Thymus (tissue), 11 donors: Measurements from ENCODE around the gene RPAP2. TPM values are rescaled to one million over a fixed set of nuclear protein-coding genes. Genes with fewer than 3 reads are reported as not detected.

Experiments used
- DNase-seq, 9 donors: peaks; one replicate each; pipeline ENCODE4 v3.0.0-alpha.2; 2013; ENCODE audit warnings: low spot score in 9 of 9, low read depth in 6 of 9, missing footprints in 1 of 9
- H3K27ac ChIP-seq, 2 donors: one replicate each; pipeline ENCODE4 v1.5.1; 2013; ENCODE audit warnings: control low read depth in 1 of 2, low read depth in 1 of 2, low read length in 1 of 2, mild to moderate bottlenecking in 1 of 2, moderate library complexity in 1 of 2
- H3K27me3 ChIP-seq, 2 donors: one replicate each; pipeline ENCODE4 v1.5.1; 2013; ENCODE audit warnings: low read length in 1 of 2; ENCODE audit not compliant: control insufficient read depth in 2 of 2, insufficient read depth in 1 of 2
- H3K36me3 ChIP-seq, 2 donors: one replicate each; pipeline ENCODE4 v1.5.1; 2013; ENCODE audit warnings: low read length in 1 of 2, mild to moderate bottlenecking in 1 of 2, moderate library complexity in 1 of 2; ENCODE audit not compliant: control insufficient read depth in 2 of 2, insufficient read depth in 2 of 2
- H3K4me1 ChIP-seq, 2 donors: one replicate each; pipeline ENCODE4 v1.5.1; 2013; ENCODE audit warnings: low read length in 2 of 2; ENCODE audit not compliant: control insufficient read depth in 2 of 2, insufficient read depth in 2 of 2
- H3K4me3 ChIP-seq, 2 donors: one replicate each; pipeline ENCODE4 v1.5.1; 2013; ENCODE audit warnings: low read length in 2 of 2, control low read depth in 1 of 2, mild to moderate bottlenecking in 1 of 2
- H3K9me3 ChIP-seq, 2 donors: one replicate each; pipeline ENCODE4 v1.5.1; 2013; ENCODE audit warnings: low read length in 1 of 2, mild to moderate bottlenecking in 1 of 2; ENCODE audit not compliant: control insufficient read depth in 2 of 2, insufficient read depth in 1 of 2
- WGBS: extraction: QIAGEN DNeasy Blood & Tissue Kit; methylation state at CpG from one replicate; pipeline ENCODE4 v1.1.7; 2013; 5-methylcytosine and 5-hydroxymethylcytosine counted together
- polyA plus RNA-seq: library from polyadenylated mRNA; stranded (reverse); fragments of 200-250 nt; gene quantifications from one replicate; pipeline ENCODE4 v1.2.3, GENCODE V29; 2013
- total RNA-seq: library from RNA; stranded (reverse); fragments of 120-200 nt; gene quantifications from one replicate; pipeline ENCODE4 v1.2.4, GENCODE V29; 2013
- donor health status: healthy.

RPAP2 gene
- total and polyA plus RNA-seq, 2 donors = 12.2 to 38.2 TPM

DNA sequence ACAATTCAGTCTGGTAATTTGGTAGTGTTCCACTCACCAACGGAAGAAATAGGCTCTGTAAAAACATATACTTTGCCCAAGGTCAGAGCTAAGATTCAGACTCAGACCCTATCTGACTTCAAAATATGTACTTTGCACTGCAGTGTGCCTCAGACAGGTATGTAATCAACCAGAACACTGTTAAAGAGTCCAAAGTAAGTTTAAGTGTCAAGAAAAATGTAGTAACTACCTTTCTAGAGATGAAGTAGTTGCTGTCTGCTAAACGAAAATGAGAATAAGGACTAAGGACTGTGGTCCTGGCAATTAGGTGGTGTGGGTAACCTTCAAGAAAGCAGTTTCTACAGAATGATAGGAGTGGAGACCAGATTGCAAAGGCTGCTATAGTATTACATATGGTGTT lies 61.1 kb downstream of the RPAP2 start:
- no peak overlapping the region for H3K27ac ChIP-seq
- peaks cover 6 to 14% of the 10 kb centered on the region in 2 donors for H3K36me3 ChIP-seq
- 98% methylated on average over 2 of the region's 2 CpGs for WGBS
- no peak overlapping the region for H3K4me3 ChIP-seq
- H3K9me3 ChIP-seq = no peaks in the 10 kb centered on the region
- H3K4me1 ChIP-seq = peaks cover 0 to 7% of the 10 kb centered on the region in 2 donors
- no peak for DNase-seq
- H3K27me3 ChIP-seq = no peaks in the 10 kb centered on the region

DNA sequence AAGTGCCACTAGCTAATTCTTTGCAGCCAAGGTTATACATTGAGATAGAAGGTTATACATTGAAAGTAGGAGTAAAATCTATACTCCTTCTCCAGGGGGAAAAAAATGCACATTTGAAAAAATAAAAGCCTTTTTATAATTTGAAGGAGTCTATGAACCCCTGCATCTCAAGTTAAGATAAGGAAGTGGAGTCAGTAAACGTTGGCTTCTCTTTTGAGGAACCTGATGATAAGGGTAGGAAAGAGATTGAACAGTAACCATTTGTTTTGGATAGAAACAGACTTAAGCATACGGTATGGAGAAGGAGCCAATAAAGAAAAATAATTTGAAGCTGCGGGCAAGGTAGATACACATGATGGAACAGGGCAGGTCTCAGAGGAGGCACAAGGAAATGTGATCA lies 64.1 kb downstream of the RPAP2 start:
- WGBS = 43% methylated on average over 3 of the region's 3 CpGs
- Histone ChIP-seq H3K9me3 (no peaks in the 10 kb centered on the region), H3K27me3 (no peaks in the 10 kb centered on the region), H3K27ac (no peak overlapping the region), H3K36me3 (peaks cover 6 to 13% of the 10 kb centered on the region in 2 donors), H3K4me1 (peaks cover 0 to 5% of the 10 kb centered on the region in 2 donors), H3K4me3 (no peak overlapping the region)
- DNase-seq = no peak

DNA sequence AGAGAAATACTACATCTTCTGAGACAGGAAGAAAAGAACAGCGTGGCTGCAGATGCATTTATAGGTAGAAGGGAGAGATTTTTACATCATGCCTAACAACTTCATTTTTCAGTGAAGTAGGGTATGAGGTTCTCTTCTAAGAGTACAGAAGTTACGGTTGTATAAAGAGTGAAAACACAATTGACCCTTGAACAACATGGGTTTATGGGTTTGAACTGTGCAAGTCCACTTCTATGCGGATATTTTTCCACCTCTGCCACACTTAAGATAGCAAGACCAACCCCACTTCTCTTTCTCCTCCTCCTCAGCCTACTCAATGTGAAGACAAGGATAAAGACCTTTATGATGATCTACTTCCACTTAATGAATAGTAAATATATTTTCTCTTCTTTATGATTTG lies 64.5 kb downstream of the RPAP2 start:
- H3K36me3 ChIP-seq = peaks cover 6 to 10% of the 10 kb centered on the region in 2 donors
- no peak overlapping the region for H3K27ac ChIP-seq
- no peaks in the 10 kb centered on the region for H3K9me3 ChIP-seq
- peaks cover 0 to 3% of the 10 kb centered on the region in 2 donors for H3K4me1 ChIP-seq
- 78% methylated on average over 3 of the region's 3 CpGs for WGBS
- H3K27me3 ChIP-seq = no peaks in the 10 kb centered on the region
- DNase-seq = no peak
- H3K4me3 ChIP-seq = no peak overlapping the region

GRCh38 chr1:92365378-92366039 lies 66.7 kb downstream of the RPAP2 start:
- DNase-seq = peak in 1 of 9 donors; percentile 28
- peaks cover 3 to 14% of the 10 kb centered on the region in 2 donors for H3K4me1 ChIP-seq
- H3K27ac ChIP-seq = no peak overlapping the region
- no peaks in the 10 kb centered on the region for H3K9me3 ChIP-seq
- H3K4me3 ChIP-seq = no peak overlapping the region
- H3K27me3 ChIP-seq = no peaks in the 10 kb centered on the region
- 80% methylated on average over 4 of the region's 4 CpGs for WGBS
- H3K36me3 ChIP-seq = no peaks in the 10 kb centered on the region

DNA sequence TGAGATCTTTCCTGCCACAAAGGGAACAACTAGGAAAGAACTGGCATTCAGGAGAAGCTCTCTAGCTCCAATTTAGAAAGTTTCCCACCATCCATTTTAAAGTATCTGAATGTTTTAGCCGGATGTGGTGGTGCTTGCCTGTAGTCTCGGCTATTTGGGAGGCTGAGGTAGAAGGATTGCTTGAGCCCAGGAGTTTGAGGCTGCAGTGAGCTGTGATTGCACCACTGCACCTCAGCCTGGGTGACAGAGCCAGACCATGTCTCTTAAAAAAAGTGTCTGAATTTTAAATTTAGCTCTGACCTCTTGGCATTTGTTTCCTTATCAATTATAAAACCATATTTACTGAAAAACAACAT lies 67.2 kb downstream of the RPAP2 start:
- WGBS = 96% methylated on average over 2 of the region's 2 CpGs
- no peaks in the 10 kb centered on the region for H3K27me3 ChIP-seq
- H3K27ac ChIP-seq = no peak overlapping the region
- H3K4me3 ChIP-seq = no peak overlapping the region
- DNase-seq = no peak
- no peaks in the 10 kb centered on the region for H3K36me3 ChIP-seq
- H3K4me1 ChIP-seq = peaks cover 3 to 14% of the 10 kb centered on the region in 2 donors
- no peaks in the 10 kb centered on the region for H3K9me3 ChIP-seq

DNA sequence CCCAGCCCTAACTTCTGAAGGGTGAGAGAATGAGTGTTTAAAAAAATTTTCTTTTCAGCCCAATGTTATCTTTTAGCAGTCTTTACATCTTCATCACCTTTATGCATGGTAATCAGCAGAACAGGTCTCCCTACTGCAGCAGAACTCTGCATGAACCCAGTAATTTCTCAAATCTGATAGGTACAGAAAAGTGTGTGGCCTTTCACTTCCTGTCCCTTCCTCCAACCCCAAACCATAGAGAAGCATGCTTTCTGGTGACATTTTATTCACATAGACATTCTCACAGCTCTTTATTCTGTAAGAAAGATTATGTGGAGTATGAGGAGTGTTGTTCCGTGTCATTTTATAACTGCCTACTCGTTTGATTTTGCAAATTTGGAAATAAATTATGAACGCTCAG lies 68.6 kb downstream of the RPAP2 start:
- 76% methylated on average over 3 of the region's 3 CpGs for WGBS
- peak in 4 of 9 donors; percentile 18 to 57 (median 26) for DNase-seq
- no peaks in the 10 kb centered on the region for H3K27me3 ChIP-seq
- no peak overlapping the region for H3K27ac ChIP-seq
- no peaks in the 10 kb centered on the region for H3K36me3 ChIP-seq
- peaks cover 3 to 19% of the 10 kb centered on the region in 2 donors for H3K4me1 ChIP-seq
- H3K9me3 ChIP-seq = no peaks in the 10 kb centered on the region
- no peak overlapping the region for H3K4me3 ChIP-seq

DNA sequence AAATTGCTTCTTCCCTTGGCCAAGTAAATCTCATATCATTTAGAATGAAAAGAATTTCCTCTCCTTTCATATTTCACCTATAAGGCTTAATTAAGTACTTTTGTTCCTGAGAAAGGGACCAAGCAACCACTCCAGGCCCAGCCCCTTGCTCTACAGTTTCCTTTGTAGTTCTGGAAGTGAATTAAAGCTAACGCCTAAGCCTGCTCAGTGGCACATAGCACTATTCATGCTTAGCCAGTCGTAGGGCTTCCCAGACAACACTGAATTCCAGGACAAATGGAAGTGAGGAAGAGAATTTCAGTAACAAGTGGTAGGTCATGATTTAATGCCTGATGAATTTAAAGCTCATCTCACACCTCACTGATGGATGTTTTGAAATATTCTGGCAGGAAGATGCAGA lies 73.3 kb downstream of the RPAP2 start:
- no peak overlapping the region for H3K27ac ChIP-seq
- no peaks in the 10 kb centered on the region for H3K9me3 ChIP-seq
- H3K36me3 ChIP-seq = no peaks in the 10 kb centered on the region
- H3K4me3 ChIP-seq = no peak overlapping the region
- no peaks in the 10 kb centered on the region for H3K27me3 ChIP-seq
- DNase-seq = no peak
- WGBS = 89% methylated on average over 2 of the region's 2 CpGs
- H3K4me1 ChIP-seq = peaks cover 6 to 21% of the 10 kb centered on the region in 2 donors

DNA sequence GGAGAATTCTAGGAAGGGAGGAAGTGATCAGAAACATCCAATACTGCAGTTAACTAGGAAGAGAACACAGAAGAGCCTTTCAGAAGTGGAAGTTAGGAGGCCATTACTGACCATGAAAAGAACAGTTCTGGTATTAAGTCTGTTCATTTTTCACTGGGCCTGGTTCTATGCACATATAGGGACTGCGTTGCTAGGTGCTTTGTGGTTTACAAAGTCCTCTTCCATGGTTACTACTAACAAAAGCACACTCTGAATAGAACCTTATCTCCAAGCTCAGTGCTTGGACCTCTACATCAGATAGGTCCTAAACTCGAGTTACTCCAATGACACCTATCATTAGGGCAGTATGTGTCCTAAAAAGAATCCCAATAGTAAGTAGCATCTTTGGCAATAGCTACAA lies 75.4 kb downstream of the RPAP2 start:
- H3K4me3 ChIP-seq = no peak overlapping the region
- no peak overlapping the region for H3K27ac ChIP-seq

GRCh38 chr1:92376345-92376744 lies 77.5 kb downstream of the RPAP2 start:
- H3K4me1 ChIP-seq = peaks cover 2 to 6% of the 10 kb centered on the region in 2 donors
- H3K27me3 ChIP-seq = no peaks in the 10 kb centered on the region
- peak overlapping the region in 1 of 2 donors; percentile 45 for H3K27ac ChIP-seq
- no peak for DNase-seq
- 45% methylated on average over 2 of the region's 2 CpGs for WGBS
- H3K9me3 ChIP-seq = no peaks in the 10 kb centered on the region
- peaks cover 0 to 3% of the 10 kb centered on the region in 2 donors for H3K36me3 ChIP-seq
- no peak overlapping the region for H3K4me3 ChIP-seq

More for the DNA sequence above, 75.4 kb downstream of the RPAP2 start:
- 77% methylated on average over 2 of the region's 2 CpGs for WGBS
- H3K4me1 ChIP-seq = peaks cover 5 to 16% of the 10 kb centered on the region in 2 donors
- DNase-seq = no peak
- H3K36me3 ChIP-seq = no peaks in the 10 kb centered on the region
- no peaks in the 10 kb centered on the region for H3K27me3 ChIP-seq
- no peaks in the 10 kb centered on the region for H3K9me3 ChIP-seq
